ENCODE measurements around the gene CRLF2.

CRLF2 gene

GRCh38 chrX:1223242-1223600 is 10.8 kb upstream of the CRLF2 start:
- no peak overlapping the region for H3K4me2 ChIP-seq (ENCODE audit: low read length)
- H3K9ac ChIP-seq, result no peak overlapping the region
- no peaks in the 10 kb centered on the region for H3K36me3 ChIP-seq (ENCODE audit: control insufficient read depth, insufficient read depth, low read length)
- no peaks in the 10 kb centered on the region for H3K79me2 ChIP-seq
- no peaks in the 10 kb centered on the region for H3K27me3 ChIP-seq (ENCODE audit: control insufficient read depth, insufficient read depth, low read length)
- H3K4me3 ChIP-seq (ENCODE audit: low read depth, low read length), result no peak overlapping the region
- H3K27ac ChIP-seq, result no peak overlapping the region
- no peak for TF ChIP-seq CTCF (IDR thresholded peaks at IDR 0.05)
- no peaks in the 10 kb centered on the region for H3K9me3 ChIP-seq (ENCODE audit: control insufficient read depth, low read length)
- H3K4me1 ChIP-seq, result no peaks in the 10 kb centered on the region
- H2AFZ ChIP-seq, result no peak overlapping the region

GRCh38 chrX:1222531-1223241 is 10.2 kb upstream of the CRLF2 start:
- no peak overlapping the region for H2AFZ ChIP-seq
- H3K9ac ChIP-seq, result no peak overlapping the region
- H3K9me3 ChIP-seq (ENCODE audit: control insufficient read depth, low read length), result no peaks in the 10 kb centered on the region
- no peaks in the 10 kb centered on the region for H3K79me2 ChIP-seq
- H3K4me3 ChIP-seq (ENCODE audit: low read depth, low read length), result no peak overlapping the region
- no peaks in the 10 kb centered on the region for H3K4me1 ChIP-seq
- H3K27ac ChIP-seq, result no peak overlapping the region
- H3K36me3 ChIP-seq (ENCODE audit: control insufficient read depth, insufficient read depth, low read length), result no peaks in the 10 kb centered on the region
- no peak overlapping the region for H3K4me2 ChIP-seq (ENCODE audit: low read length)
- no peaks in the 10 kb centered on the region for H3K27me3 ChIP-seq (ENCODE audit: control insufficient read depth, insufficient read depth, low read length)
- no peak for TF ChIP-seq CTCF (IDR thresholded peaks at IDR 0.05)

- Histone ChIP-seq H3K27me3 (ENCODE audit: control insufficient read depth, insufficient read depth, low read length) (no peaks in the 10 kb centered on the region), H3K9me3 (ENCODE audit: control insufficient read depth, low read length) (no peaks in the 10 kb centered on the region), H3K27ac (no peak overlapping the region), H3K36me3 (ENCODE audit: control insufficient read depth, insufficient read depth, low read length) (no peaks in the 10 kb centered on the region), H3K4me1 (no peaks in the 10 kb centered on the region), H3K9ac (no peak overlapping the region), H3K4me2 (ENCODE audit: low read length) (no peak overlapping the region), H2AFZ (no peak overlapping the region), H3K79me2 (no peaks in the 10 kb centered on the region), H3K4me3 (ENCODE audit: low read depth, low read length) (no peak overlapping the region)
- no peak for TF ChIP-seq CTCF (IDR thresholded peaks at IDR 0.05)
These were observed 8.9 kb upstream of the CRLF2 start for GRCh38 chrX:1221296-1221845.

GRCh38 chrX:1218286-1218685 is 5.8 kb upstream of the CRLF2 start:
- Histone ChIP-seq H3K4me2 (ENCODE audit: low read length) (no peak overlapping the region), H3K36me3 (ENCODE audit: control insufficient read depth, insufficient read depth, low read length) (no peaks in the 10 kb centered on the region), H3K27ac (no peak overlapping the region), H2AFZ (no peak overlapping the region), H3K9ac (no peak overlapping the region), H3K9me3 (ENCODE audit: control insufficient read depth, low read length) (no peaks in the 10 kb centered on the region), H3K4me3 (ENCODE audit: low read depth, low read length) (no peak overlapping the region), H3K4me1 (no peaks in the 10 kb centered on the region), H3K27me3 (ENCODE audit: control insufficient read depth, insufficient read depth, low read length) (no peaks in the 10 kb centered on the region), H3K79me2 (no peaks in the 10 kb centered on the region)
- TF ChIP-seq CTCF (IDR thresholded peaks at IDR 0.05), result no peak

Data from parathyroid adenoma (tissue), 2 donors.